DND-41 (cell line): ENCODE data around the gene GARNL3.
A peak's percentile ranks its signal among the peaks of the same experiment; 100 is the strongest.

Source experiments
- ATAC-seq: fragments of 200-7000 bp; cut with Tn5 transposase; 3 replicates; pipeline ENCODE4 v1.9.1; 2021; ENCODE audit warnings: low read depth; ENCODE audit not compliant: insufficient read depth
- DNase-seq: peaks from one replicate; pipeline ENCODE4 v3.0.0-alpha.2; 2020
- H2AFZ ChIP-seq: 2 replicates; pipeline ENCODE4 v1.6.0; 2012; ENCODE audit warnings: low read depth, low read length
- H3K27ac ChIP-seq: 2 replicates; pipeline ENCODE4 v1.5.1; 2012; ENCODE audit warnings: low read length, inconsistent platforms
- H3K27me3 ChIP-seq: fragments of 200-600 bp; sonication (generic); 2 replicates; pipeline ENCODE4 v1.6.0; 2012; ENCODE audit warnings: low read length, mild to moderate bottlenecking, inconsistent platforms; ENCODE audit not compliant: insufficient read depth, poor library complexity
- H3K36me3 ChIP-seq: 2 replicates; pipeline ENCODE4 v1.5.1; 2012; ENCODE audit warnings: low read length, inconsistent platforms; ENCODE audit not compliant: insufficient read depth
- H3K4me1 ChIP-seq: 2 replicates; pipeline ENCODE4 v1.5.1; 2012; ENCODE audit warnings: mild to moderate bottlenecking, low read length; ENCODE audit not compliant: insufficient read depth
- H3K4me2 ChIP-seq: 2 replicates; pipeline ENCODE4 v1.6.0; 2012; ENCODE audit warnings: mild to moderate bottlenecking, moderate library complexity, low read length, inconsistent platforms; ENCODE audit not compliant: insufficient read depth
- H3K4me3 ChIP-seq, 2 experiments: fragments of 200-600 bp in 1 of 2; shearing (Covaris generic) in 1 of 2; 2 replicates each; pipeline ENCODE4 v1.5.1; 2012 to 2016; ENCODE audit warnings: inconsistent platforms in 2 of 2, low read length in 2 of 2, mild to moderate bottlenecking in 2 of 2, low read depth in 1 of 2, moderate library complexity in 1 of 2
- H3K79me2 ChIP-seq: 2 replicates; pipeline ENCODE4 v1.6.0; 2012; ENCODE audit warnings: low read length, inconsistent platforms; ENCODE audit not compliant: insufficient read depth
- H3K9ac ChIP-seq: 2 replicates; pipeline ENCODE4 v1.6.0; 2012; ENCODE audit warnings: low read depth, mild to moderate bottlenecking, inconsistent platforms, low read length, moderate library complexity
- H3K9me3 ChIP-seq: 2 replicates; pipeline ENCODE4 v1.5.1; 2012; ENCODE audit warnings: low read length, moderate library complexity, mild to moderate bottlenecking, inconsistent platforms; ENCODE audit not compliant: insufficient read depth, severe bottlenecking
- H4K20me1 ChIP-seq: 2 replicates; pipeline ENCODE4 v1.6.0; 2012; ENCODE audit warnings: low read length; ENCODE audit not compliant: insufficient read depth
- CTCF ChIP-seq: IDR thresholded peaks from 2 replicates; pipeline ENCODE4 v1.5.1; 2012; ENCODE audit warnings: borderline replicate concordance, low read length, moderate library complexity, mild to moderate bottlenecking; ENCODE audit not compliant: poor library complexity, severe bottlenecking; ENCODE audit errors: extremely low read depth
- EZH2 ChIP-seq: IDR thresholded peaks from 3 replicates; pipeline ENCODE4 v1.6.1; 2012; ENCODE audit warnings: borderline replicate concordance, low read depth, mild to moderate bottlenecking, moderate library complexity, low read length, inconsistent platforms; ENCODE audit not compliant: severe bottlenecking

GARNL3 gene

GRCh38 chr9:127388037-127388855, 123.7 kb downstream of the GARNL3 start:
- Histone ChIP-seq H3K4me2 (no peak overlapping the region), H3K9ac (no peak overlapping the region), H3K79me2 (no peaks in the 10 kb centered on the region), H3K4me3 (no peak overlapping the region), H3K27me3 (peaks cover 63% of the 10 kb centered on the region), H2AFZ (no peak overlapping the region), H3K9me3 (no peaks in the 10 kb centered on the region), H3K4me1 (no peaks in the 10 kb centered on the region), H3K27ac (no peak overlapping the region), H3K36me3 (no peaks in the 10 kb centered on the region), H4K20me1 (peaks cover 70% of the 10 kb centered on the region)
- peak; percentile 99 for ATAC-seq
- DNase-seq = peak; percentile 88
- no peak for TF ChIP-seq EZH2
- TF ChIP-seq CTCF = no peak

- Histone ChIP-seq H3K36me3 (no peaks in the 10 kb centered on the region), H3K4me3 (no peak overlapping the region), H4K20me1 (peaks cover 67% of the 10 kb centered on the region), H3K9ac (no peak overlapping the region), H2AFZ (no peak overlapping the region), H3K79me2 (no peaks in the 10 kb centered on the region), H3K27ac (no peak overlapping the region), H3K27me3 (peaks cover 62% of the 10 kb centered on the region), H3K4me2 (no peak overlapping the region), H3K9me3 (no peaks in the 10 kb centered on the region), H3K4me1 (no peaks in the 10 kb centered on the region)
- DNase-seq (no peak), ATAC-seq (no peak)
- TF ChIP-seq EZH2 = no peak
- TF ChIP-seq CTCF = no peak
Observed at GRCh38 chr9:127388856-127389238, 124.3 kb downstream of the GARNL3 start.

- H2AFZ ChIP-seq = no peak overlapping the region
- ATAC-seq (no peak), DNase-seq (no peak)
- peaks cover 58% of the 10 kb centered on the region for H3K27me3 ChIP-seq
- no peaks in the 10 kb centered on the region for H3K4me1 ChIP-seq
- TF ChIP-seq EZH2 (no peak), CTCF (no peak)
- no peaks in the 10 kb centered on the region for H3K79me2 ChIP-seq
- no peak overlapping the region for H3K27ac ChIP-seq
- H3K9me3 ChIP-seq = no peaks in the 10 kb centered on the region
- no peaks in the 10 kb centered on the region for H3K36me3 ChIP-seq
- H4K20me1 ChIP-seq = peaks cover 61% of the 10 kb centered on the region
- no peak overlapping the region for H3K4me2 ChIP-seq
- H3K4me3 ChIP-seq = no peak overlapping the region
- H3K9ac ChIP-seq = no peak overlapping the region
Observed at GRCh38 chr9:127389381-127390247, 125.0 kb downstream of the GARNL3 start.
